ENCODE measurements around the gene DZIP1. TPM values are rescaled to one million over a fixed set of nuclear protein-coding genes. Genes with fewer than 3 reads are reported as not detected.

DZIP1 gene
- total RNA-seq, 1 donor, result not detected

Other genes with a start within 250 kb of the DZIP1 start
- not detected for gene CLDN10, start 92.0 kb downstream of the DZIP1 start, total RNA-seq
- gene DNAJC3, start 32.4 kb upstream of the DZIP1 start, total RNA-seq, result 54.0 TPM

Measured in mononuclear cell (primary cell).